Keratinocyte (primary cell): Measurements from ENCODE around the gene ZDHHC1. TPM values are rescaled to one million over a fixed set of nuclear protein-coding genes. Genes with fewer than 3 reads are reported as not detected.

Source experiments
- DNase-seq: peaks from one replicate; pipeline ENCODE4 v3.0.0-alpha.2; 2011; ENCODE audit warnings: low read depth, missing footprints, low spot score
- FAIRE-seq: peaks from 2 replicates; lab custom pipeline; 2011; peaks lifted over from hg19 to GRCh38; lab: Jason Lieb, UNC
- H2AFZ ChIP-seq: 2 replicates; pipeline ENCODE4 v1.6.0; 2012; ENCODE audit warnings: low read length, control low read depth, inconsistent platforms; ENCODE audit not compliant: control insufficient read depth
- H3K27ac ChIP-seq: 2 replicates; pipeline ENCODE4 v1.5.1; 2011; ENCODE audit warnings: low read length; ENCODE audit not compliant: control insufficient read depth, insufficient read depth
- H3K27me3 ChIP-seq: 3 replicates; pipeline ENCODE4 v1.6.0; 2011; ENCODE audit warnings: low read length; ENCODE audit not compliant: control insufficient read depth, insufficient read depth; ENCODE audit errors: extremely low read depth
- H3K36me3 ChIP-seq, 2 experiments: 2 replicates in 1 of 2; 3 replicates in 1 of 2; pipeline ENCODE4 v1.5.1; 2011; ENCODE audit warnings: low read length in 2 of 2, mild to moderate bottlenecking in 1 of 2; ENCODE audit not compliant: control insufficient read depth in 2 of 2, insufficient read depth in 2 of 2; ENCODE audit errors: extremely low read depth in 1 of 2
- H3K4me1 ChIP-seq: 3 replicates; pipeline ENCODE4 v1.5.1; 2011; ENCODE audit warnings: low read length; ENCODE audit not compliant: control insufficient read depth, insufficient read depth; ENCODE audit errors: extremely low read depth
- H3K4me2 ChIP-seq: 3 replicates; pipeline ENCODE4 v1.6.0; 2011; ENCODE audit warnings: low read depth, low read length; ENCODE audit not compliant: control insufficient read depth, insufficient read depth; ENCODE audit errors: extremely low read depth
- H3K4me3 ChIP-seq, 3 experiments: fragments of 200-600 bp in 1 of 3; sonication (generic) in 1 of 3; 2 replicates in 2 of 3; 3 replicates in 1 of 3; pipeline ENCODE4 v1.5.1; 2011 to 2016; ENCODE audit warnings: low read length in 3 of 3, mild to moderate bottlenecking in 3 of 3, control low read depth in 2 of 3, inconsistent platforms in 1 of 3, low read depth in 1 of 3, mixed read lengths in 1 of 3, mixed run types in 1 of 3, moderate library complexity in 1 of 3; ENCODE audit not compliant: control insufficient read depth in 2 of 3, insufficient read depth in 2 of 3; ENCODE audit errors: extremely low read depth in 1 of 3
- H3K79me2 ChIP-seq: 2 replicates; pipeline ENCODE4 v1.6.0; 2012; ENCODE audit warnings: low read length; ENCODE audit not compliant: control insufficient read depth, insufficient read depth
- H3K9ac ChIP-seq: 3 replicates; pipeline ENCODE4 v1.6.0; 2011; ENCODE audit warnings: low read length; ENCODE audit not compliant: control insufficient read depth, insufficient read depth; ENCODE audit errors: extremely low read depth
- H3K9me1 ChIP-seq: 3 replicates; pipeline ENCODE4 v1.6.0; 2011; ENCODE audit warnings: low read length; ENCODE audit not compliant: control insufficient read depth, insufficient read depth; ENCODE audit errors: extremely low read depth
- H3K9me3 ChIP-seq: 2 replicates; pipeline ENCODE4 v1.5.1; 2012; ENCODE audit warnings: low read depth, low read length; ENCODE audit not compliant: control insufficient read depth
- H4K20me1 ChIP-seq: 3 replicates; pipeline ENCODE4 v1.6.0; 2011; ENCODE audit warnings: low read length; ENCODE audit not compliant: control insufficient read depth, insufficient read depth; ENCODE audit errors: extremely low read depth
- EZH2 ChIP-seq: IDR thresholded peaks from one replicate; pipeline ENCODE4 v1.6.1; 2012; ENCODE audit warnings: inconsistent platforms, mild to moderate bottlenecking, low read length, moderate library complexity
- dilution Hi-C: fragments of 300-500 bp; cut with MboI; formaldehyde crosslinking; loops from one replicate; pipeline ENCODE4 v1.7.0; 2020; ENCODE audit warnings: low sequenced_read_pairs; ENCODE audit not compliant: extremely low pct_ligation_motif_present
- polyA plus RNA-seq, 5 experiments: library from polyadenylated mRNA; depleted of rRNA in 3 of 5; stranded (reverse) in 3 of 5; stranded (forward) in 1 of 5; unstranded in 1 of 5; fragments of >200 nt; gene quantifications; 1 replicate in 1 of 5; 2 replicates in 3 of 5; 3 replicates in 1 of 5; pipeline versions ENCODE4 v1.2.1 to v1.2.3, GENCODE V29; 2011 to 2012; ENCODE audit warnings: missing spikeins in 2 of 5, low read depth in 1 of 5, low replicate concordance in 1 of 5
- TF ChIP-seq, protein P1 (sequence below), 3 experiments: IDR thresholded peaks in 1 of 3; conservative IDR thresholded peaks in 1 of 3; optimal IDR thresholded peaks in 1 of 3; 2 replicates in 2 of 3; 3 replicates in 1 of 3; pipeline versions ENCODE3 to v1.5.1; 2011; ENCODE audit warnings: low read length in 3 of 3, mild to moderate bottlenecking in 3 of 3, moderate library complexity in 2 of 3, control low read depth in 1 of 3, inconsistent platforms in 1 of 3; ENCODE audit not compliant: insufficient read depth in 2 of 3; ENCODE audit errors: extremely low read depth in 1 of 3

Gene ZDHHC1
- polyA plus RNA-seq, 1 donor (not counting 4 experiments of a cell fraction or from before 2014, with no cell fraction given): 1.1 TPM

DNA sequence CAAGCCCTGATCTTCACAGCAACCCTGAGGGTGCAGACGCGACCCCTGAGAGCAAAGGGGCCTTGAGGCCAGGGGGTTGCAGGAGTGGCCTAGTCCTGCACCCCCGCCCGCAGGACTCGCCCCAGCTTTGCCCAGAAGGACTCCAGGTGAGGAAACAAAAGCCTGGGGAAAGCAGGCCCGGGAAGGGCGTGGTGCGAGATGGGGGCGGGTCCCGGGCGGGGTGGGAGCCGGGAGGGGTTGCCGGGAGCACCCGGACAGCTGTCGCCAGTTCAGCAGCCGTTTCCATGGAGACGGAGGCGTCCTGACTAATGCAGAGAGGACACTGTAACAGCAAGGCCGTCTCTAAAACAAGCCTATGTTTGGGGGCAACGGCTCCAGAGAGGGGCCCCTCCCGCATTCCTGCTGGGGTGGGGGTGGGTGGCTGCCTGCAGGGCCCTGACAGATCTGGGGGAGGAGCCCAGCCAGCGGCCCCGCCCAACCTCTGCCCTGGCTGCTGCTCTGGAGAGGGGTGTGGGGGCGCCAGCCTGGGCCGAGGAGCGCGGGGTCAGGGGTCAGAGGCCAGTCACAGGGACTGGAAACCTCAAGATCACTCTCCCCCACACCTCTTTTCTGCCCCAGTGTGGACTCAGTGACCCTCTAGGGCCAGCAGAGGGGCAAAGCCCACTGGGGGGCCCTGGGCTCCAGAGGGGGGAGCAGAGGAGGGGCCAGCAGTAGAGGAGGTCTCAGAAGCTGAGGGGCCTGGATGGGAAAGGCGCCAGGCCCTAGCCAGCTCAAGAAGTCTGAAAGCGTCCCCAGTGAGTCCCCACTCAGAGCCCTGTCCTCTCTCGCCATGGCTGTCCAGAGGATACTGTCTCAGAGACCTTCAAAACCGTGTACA lies 19.9 kb downstream of the ZDHHC1 start:
- no peaks in the 10 kb centered on the region for H3K9me3 ChIP-seq
- no peaks in the 10 kb centered on the region for H3K36me3 ChIP-seq
- no peak overlapping the region for H3K4me3 ChIP-seq
- peak overlapping the region; percentile 33 for H3K9ac ChIP-seq
- peaks cover 27% of the 10 kb centered on the region for H3K4me1 ChIP-seq
- no peak overlapping the region for H2AFZ ChIP-seq
- H3K9me1 ChIP-seq: no peaks in the 10 kb centered on the region
- dilution Hi-C loops: no loop called here
- H3K27me3 ChIP-seq: peaks cover 22% of the 10 kb centered on the region
- H3K79me2 ChIP-seq: no peaks in the 10 kb centered on the region
- peak overlapping the region; percentile 40 for H3K27ac ChIP-seq
- no peak for DNase-seq
- peak overlapping the region; percentile 20 for H3K4me2 ChIP-seq
- FAIRE-seq: peak; percentile 13
- H4K20me1 ChIP-seq: no peaks in the 10 kb centered on the region
- TF ChIP-seq, protein P1, sequence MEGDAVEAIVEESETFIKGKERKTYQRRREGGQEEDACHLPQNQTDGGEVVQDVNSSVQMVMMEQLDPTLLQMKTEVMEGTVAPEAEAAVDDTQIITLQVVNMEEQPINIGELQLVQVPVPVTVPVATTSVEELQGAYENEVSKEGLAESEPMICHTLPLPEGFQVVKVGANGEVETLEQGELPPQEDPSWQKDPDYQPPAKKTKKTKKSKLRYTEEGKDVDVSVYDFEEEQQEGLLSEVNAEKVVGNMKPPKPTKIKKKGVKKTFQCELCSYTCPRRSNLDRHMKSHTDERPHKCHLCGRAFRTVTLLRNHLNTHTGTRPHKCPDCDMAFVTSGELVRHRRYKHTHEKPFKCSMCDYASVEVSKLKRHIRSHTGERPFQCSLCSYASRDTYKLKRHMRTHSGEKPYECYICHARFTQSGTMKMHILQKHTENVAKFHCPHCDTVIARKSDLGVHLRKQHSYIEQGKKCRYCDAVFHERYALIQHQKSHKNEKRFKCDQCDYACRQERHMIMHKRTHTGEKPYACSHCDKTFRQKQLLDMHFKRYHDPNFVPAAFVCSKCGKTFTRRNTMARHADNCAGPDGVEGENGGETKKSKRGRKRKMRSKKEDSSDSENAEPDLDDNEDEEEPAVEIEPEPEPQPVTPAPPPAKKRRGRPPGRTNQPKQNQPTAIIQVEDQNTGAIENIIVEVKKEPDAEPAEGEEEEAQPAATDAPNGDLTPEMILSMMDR (optimal IDR thresholded peaks at IDR 0.05 in 1 of 3, IDR thresholded peaks at IDR 0.05 in 1 of 3, conservative IDR thresholded peaks at IDR 0.05 in 1 of 3; ENCODE audit: extremely low read depth in 1 of 3, insufficient read depth in 2 of 3, low read length in 3 of 3): no peak
- TF ChIP-seq EZH2: no peak

DNA sequence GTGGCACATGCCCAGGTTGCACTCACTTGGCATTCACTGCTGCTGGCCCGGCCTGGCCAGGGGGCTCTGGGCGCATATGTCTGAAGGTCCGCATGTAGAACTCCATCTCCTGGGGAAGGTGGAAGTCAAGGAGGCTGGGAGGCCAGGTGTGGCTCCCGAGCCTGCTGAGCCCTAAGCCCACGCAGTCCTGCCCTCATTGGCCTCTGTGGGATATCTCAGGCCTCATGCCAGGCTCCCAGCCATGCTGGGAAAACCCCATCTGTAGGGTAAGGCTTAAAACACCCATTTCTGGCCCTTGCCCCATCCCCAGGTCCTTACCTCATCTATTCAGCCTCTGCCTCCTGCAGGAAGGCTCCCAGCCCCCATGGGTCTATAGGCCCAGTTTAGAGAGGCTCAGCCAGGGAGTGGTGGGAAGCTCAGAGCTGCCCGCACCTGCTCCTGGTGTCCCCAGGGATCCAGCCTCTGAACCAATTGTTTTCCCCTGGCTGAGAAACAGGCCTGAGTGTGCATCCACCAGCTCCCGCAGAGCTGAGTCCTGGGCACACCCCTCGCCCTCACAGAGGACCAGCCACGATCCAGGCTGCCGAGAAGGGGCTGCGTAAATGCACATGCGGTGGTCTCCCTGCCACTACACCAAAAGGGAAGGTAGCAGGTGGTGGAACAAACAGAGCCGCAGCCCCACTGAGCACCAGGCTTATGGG lies 20.7 kb downstream of the ZDHHC1 start:
- DNase-seq: no peak

More for the DNA sequence above, 20.7 kb downstream of the ZDHHC1 start:
- no peak overlapping the region for H2AFZ ChIP-seq
- H4K20me1 ChIP-seq: no peaks in the 10 kb centered on the region
- H3K27me3 ChIP-seq: peaks cover 25% of the 10 kb centered on the region
- no peak for TF ChIP-seq EZH2
- TF ChIP-seq, protein P1 (optimal IDR thresholded peaks at IDR 0.05 in 1 of 3, IDR thresholded peaks at IDR 0.05 in 1 of 3, conservative IDR thresholded peaks at IDR 0.05 in 1 of 3; ENCODE audit: extremely low read depth in 1 of 3, insufficient read depth in 2 of 3, low read length in 3 of 3): no peak
- peak overlapping the region; percentile 20 for H3K4me2 ChIP-seq
- dilution Hi-C loops: no loop called here
- H3K9me1 ChIP-seq: no peaks in the 10 kb centered on the region
- no peak for FAIRE-seq
- no peaks in the 10 kb centered on the region for H3K79me2 ChIP-seq
- H3K4me1 ChIP-seq: peaks cover 27% of the 10 kb centered on the region
- no peak overlapping the region for H3K27ac ChIP-seq
- H3K9ac ChIP-seq: peak overlapping the region; percentile 13
- H3K4me3 ChIP-seq: no peak overlapping the region
- no peaks in the 10 kb centered on the region for H3K9me3 ChIP-seq
- H3K36me3 ChIP-seq: no peaks in the 10 kb centered on the region
